GM10266 (cell line): ENCODE results near the gene ADGRG6.

Experiments used
- DNase-seq: peaks from one replicate; pipeline ENCODE4 v3.0.0; 2012; ENCODE audit errors: extremely low spot score
- CTCF ChIP-seq: IDR thresholded peaks from 2 replicates; pipeline ENCODE4 v1.5.1; 2012; ENCODE audit warnings: mild to moderate bottlenecking, low read depth; ENCODE audit not compliant: control insufficient read depth, insufficient read depth; ENCODE audit errors: missing control alignments

ADGRG6 gene

GRCh38 chr6:142399739-142400138 is 97.9 kb downstream of the ADGRG6 start:
- no peak for TF ChIP-seq CTCF
- no peak for DNase-seq

GRCh38 chr6:142400495-142400894 is 98.7 kb downstream of the ADGRG6 start:
- no peak for DNase-seq
- TF ChIP-seq CTCF, result no peak

GRCh38 chr6:142401838-142402237 is 100.0 kb downstream of the ADGRG6 start:
- TF ChIP-seq CTCF, result no peak
- no peak for DNase-seq

- DNase-seq, result no peak
These were observed 102.9 kb downstream of the ADGRG6 start for GRCh38 chr6:142404751-142405150.

GRCh38 chr6:142406131-142406530 is 104.3 kb downstream of the ADGRG6 start:
- TF ChIP-seq CTCF, result no peak
- no peak for DNase-seq

More at GRCh38 chr6:142404751-142405150, 102.9 kb downstream of the ADGRG6 start:
- no peak for TF ChIP-seq CTCF

GRCh38 chr6:142407685-142408273 is 106.0 kb downstream of the ADGRG6 start:
- no peak for DNase-seq

More at GRCh38 chr6:142407685-142408273, 106.0 kb downstream of the ADGRG6 start:
- no peak for TF ChIP-seq CTCF
